Dedifferentiated amniotic fluid mesenchymal stem cell (primary cell): ENCODE data around the gene INHA.

Source experiments
- DNase-seq: peaks from one replicate; pipeline ENCODE4 v3.0.0-alpha.2; 2016; ENCODE audit errors: extremely low spot score

INHA gene

DNA sequence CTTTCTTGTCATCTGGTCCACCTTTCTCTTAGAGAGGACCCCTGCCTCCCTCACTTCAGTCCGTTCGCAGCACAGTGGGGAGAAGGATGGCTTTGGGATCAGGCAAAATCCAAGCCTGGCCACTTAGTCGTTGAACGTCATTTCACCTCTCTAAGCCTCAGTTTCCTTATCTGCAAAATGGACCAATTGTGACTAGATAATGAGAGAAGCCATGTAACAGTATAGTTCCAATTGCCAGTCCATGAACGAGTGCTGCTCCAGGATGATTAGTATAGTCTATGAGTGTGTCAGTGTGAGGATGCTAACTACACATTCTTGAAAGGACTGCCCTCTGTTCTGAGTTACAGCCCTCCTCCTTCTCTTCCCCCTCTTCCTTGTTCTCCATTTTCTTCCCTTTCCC, 1.1 kb downstream of the INHA start:
- DNase-seq, result no peak

DNA sequence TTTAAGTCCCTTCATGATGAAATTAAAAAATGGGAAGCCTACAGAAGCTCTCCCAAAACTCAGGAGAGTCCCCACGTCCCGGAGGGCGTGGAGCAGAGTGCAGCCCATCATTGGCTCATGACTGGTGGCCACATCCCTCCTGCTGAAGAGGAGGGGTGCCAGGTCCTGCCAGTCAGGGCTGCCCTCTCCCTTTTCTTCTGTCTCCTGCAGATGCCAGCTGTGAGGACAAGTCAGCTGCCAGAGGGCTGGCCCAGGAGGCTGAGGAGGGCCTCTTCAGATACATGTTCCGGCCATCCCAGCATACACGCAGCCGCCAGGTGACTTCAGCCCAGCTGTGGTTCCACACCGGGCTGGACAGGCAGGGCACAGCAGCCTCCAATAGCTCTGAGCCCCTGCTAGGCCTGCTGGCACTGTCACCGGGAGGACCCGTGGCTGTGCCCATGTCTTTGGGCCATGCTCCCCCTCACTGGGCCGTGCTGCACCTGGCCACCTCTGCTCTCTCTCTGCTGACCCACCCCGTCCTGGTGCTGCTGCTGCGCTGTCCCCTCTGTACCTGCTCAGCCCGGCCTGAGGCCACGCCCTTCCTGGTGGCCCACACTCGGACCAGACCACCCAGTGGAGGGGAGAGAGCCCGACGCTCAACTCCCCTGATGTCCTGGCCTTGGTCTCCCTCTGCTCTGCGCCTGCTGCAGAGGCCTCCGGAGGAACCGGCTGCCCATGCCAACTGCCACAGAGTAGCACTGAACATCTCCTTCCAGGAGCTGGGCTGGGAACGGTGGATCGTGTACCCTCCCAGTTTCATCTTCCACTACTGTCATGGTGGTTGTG, 2.6 kb downstream of the INHA start:
- DNase-seq, result no peak

DNA sequence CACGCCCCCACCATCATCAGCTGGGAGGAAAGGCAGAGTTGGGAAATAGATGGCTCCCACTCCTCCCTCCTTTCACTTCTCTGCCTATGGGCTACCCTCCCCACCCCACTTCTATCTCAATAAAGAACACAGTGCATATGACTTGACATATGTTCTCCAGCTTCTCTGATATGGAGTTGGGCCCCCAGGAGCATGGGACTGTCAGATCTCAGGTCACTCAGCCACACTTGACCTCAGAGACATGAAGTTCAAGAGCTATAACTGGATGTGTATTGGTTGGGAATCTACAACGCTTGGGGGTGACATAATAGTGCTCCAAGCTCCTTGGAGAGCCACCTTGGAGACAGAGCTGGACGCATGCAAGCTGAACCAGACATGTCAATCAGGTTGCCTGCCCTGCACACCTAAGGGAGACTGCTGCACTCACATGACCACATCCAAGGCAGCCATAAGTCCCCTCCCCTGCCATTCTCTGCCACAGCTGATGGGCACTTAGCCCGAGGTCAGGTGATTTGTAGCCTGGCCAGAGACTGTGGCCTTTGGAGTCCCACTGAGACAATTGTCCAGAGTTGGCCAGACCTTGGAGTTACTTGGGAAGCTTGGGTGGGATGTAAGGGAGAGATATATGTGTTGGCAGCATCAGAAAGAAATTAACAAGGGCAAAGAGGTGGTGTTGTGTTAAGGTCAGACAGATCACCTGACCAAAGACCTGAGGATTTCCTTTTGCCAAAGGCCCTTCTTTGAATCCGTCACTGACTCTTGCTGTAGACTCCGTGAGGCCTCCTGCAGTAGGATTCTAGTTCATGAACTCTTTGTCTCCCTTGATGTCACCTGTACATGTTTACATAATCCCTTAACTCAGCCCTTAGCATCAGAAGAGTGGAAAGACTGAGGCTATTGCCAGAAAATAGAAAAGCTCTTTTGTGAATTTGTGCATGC, 3.7 kb downstream of the INHA start:
- no peak for DNase-seq

DNA sequence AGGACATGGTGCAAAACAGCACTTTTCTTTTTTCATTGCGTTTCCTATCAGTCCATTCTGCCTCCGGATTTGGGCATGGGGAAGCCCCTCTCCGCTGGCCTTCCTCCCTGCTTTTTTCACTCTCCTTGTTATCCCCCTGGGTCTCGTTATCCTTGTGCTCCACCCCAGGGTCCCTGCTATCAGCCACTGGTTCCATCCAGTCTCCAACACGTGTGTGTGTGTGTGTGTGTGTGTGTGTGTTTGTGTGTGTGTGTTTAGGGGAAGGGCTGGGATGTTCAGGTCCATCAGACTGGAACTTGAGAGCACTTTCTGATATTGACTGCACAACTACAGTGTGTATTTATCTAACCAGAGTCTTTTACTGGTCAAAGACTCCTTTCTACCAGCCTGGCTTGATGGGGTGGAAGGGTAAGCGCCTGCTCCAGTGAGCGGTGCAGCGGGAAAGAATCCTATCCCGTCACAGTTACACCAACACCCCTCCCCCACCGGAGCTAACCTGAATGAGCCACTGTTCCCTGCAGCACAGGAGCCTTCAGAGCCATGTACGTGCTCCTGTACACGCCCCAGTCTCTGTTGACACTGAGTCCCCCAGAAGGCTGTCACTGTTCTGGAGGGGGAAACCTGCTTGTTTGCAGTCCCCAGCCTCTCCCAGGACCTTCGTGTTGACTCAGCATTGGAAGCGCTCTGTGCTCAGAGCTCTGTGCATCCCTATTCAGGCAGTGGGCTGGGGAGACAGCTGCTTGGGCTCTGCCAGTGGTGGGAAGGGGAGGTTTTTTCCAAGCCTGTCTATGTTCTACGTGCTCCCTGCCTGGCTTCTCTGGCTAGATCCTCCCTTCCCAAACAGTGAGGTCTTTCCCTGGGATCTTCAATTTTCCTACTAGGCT, 4.6 kb downstream of the INHA start:
- DNase-seq, result no peak

DNA sequence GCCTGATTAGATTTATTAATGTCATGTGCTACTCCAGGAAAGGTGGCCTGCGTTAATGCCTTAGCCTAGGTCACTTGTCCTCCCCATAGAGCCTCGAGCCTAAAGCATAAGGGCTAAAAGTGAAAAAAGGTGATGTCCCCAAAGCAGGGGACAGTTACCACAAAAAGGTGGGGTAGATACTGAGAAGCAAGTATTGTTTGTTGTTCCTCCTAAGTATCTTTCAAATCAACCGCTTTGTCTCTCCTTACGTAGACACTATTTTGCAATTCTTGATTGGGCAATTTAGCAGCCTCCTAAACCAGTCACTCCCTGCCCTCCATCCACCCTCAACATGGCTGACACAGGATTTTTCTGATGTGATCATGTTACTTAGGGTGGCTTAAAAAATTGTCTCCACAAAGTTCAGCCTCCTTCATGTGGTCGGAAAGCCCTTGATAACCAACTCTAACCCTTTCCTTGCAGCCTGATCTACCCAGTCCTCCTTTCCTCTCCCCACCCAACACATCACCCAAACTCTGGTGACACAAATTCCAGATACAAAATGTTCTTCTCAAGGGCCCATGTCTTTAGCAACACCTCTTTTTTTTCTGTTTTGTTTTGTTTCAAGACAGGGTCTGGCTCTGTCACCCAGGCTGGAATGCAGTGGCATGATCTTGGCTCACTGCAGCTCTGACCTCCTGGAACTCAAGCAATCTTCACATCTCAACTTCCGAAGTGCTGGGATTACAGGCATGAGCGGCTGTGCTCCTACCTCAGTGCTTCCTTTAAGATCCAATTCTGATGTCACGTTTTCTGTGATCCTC, 6.9 kb downstream of the INHA start:
- no peak for DNase-seq

DNA sequence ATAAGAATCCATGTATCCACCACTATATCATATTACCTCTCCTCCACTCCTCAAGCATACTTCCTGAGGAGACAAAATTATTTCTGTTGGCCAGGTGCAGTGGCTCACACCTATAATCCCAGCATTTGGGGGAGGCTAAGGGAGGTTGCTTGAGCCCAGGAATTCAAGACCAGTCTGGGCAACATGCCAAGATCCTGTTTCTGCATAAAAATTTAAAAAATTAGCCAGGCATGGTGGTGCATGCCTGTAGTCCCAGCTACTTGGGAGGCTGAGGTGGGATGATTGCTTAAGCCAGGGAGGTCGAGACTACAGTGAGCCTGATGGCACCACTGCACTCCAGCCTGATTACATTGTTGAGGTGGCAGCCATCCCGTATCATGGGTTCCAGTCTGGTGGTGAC, 9.2 kb downstream of the INHA start:
- DNase-seq, result no peak

DNA sequence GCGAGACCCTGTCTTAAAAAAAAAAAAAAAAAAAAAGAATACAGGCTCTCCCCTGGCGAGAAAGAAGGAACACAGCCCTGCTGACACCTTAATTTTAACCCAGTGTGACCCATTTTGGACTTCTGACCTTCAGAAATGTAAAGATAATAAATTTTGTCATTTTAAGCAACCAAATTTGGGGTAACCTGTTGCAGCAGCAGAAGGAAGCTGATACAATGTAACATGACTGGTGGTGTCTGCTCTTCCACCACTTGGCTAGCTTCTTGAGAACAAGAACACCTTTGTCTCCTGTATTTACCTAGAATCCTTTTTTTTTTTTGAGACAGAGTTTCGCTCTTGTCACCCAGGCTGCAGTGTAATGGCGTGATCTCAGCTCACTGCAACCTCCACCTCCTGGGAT, 19.0 kb downstream of the INHA start:
- DNase-seq, result no peak

DNA sequence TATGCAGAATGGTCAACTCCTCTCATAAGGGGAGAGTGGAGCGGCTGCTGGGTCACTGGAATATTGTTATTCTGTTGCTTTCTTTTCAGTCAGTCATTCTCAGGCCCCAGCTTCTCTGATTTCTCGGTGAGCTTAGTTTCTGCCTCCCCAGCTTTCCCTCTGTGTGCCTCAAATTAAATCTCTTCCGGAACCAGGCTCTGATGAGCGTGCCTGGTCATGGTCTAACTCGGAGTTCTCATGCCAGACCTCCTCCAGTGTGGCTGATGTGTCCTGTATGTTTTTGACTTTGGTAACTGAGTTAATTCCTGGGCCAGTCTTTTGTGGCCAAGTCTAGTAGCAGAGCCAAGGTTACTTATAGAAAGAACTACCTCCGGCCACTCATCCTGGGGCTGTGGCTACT, 20.6 kb downstream of the INHA start:
- peak; percentile 48 for DNase-seq

DNA sequence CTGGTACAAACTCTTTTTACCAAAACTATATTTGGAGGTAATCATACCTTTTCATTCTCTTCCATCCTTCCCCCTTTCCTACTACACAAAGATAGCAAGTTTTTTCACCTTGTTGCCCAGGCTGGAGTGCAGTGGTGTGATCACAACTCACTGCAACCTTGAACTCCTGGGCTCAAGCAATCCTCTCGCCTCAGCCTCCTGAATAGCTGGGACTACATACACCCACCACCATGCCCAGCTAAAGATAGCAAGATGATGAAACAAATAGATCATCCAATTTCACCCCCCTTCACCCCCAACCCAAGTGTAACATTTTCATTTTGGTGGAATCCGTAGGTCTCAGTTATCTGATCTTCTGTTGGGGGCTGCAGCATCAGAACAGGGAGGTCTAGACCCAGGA, 21.0 kb downstream of the INHA start:
- no peak for DNase-seq

DNA sequence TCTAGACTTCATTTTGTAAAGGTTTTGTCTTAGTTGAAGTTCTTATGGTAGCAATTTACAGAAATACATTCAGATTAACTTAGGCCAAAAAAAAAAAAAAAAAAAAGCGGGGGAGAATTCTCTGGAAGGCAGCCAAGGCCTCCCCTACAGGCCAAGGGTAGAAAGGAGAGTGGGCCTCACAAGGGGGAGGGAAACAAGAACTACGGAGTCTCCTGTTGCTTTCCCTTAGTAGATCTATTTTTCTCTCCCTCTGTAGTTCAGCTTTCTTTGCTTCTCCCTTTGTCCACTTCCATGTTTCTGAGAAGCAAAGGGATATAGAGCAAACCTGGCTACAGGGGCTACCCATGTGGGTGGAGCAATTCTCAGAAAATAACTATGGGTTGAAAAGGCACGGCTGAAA, 23.1 kb downstream of the INHA start:
- DNase-seq, result no peak

DNA sequence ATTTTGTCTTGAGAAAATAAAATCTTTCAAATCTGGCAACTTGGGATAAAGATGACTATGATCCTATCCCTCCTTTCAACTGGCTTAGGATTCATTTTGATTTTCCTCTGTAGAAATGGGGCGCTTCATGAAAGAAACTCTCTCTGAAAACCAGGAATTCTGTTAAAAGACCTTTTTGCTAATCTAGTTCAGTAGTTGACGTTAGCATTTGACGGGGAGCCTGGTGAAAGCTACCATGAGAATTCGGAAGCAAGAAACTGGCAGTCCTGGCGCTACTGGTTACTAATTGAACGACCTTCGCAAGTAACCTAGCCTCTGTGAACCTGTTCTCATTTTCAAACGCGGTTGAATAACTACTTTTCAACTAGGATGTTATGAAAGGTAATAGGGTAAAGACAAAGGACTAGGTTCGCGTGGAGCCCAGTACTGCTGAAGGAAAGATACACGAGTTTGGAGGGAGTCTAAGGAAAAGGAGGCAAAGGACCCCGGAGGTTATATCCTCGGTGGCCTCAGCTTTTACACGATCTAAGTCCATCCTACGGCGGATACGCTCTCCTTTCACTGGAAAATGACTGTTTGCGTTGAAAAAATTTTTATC, 24.9 kb downstream of the INHA start:
- peak; percentile 18 for DNase-seq

DNA sequence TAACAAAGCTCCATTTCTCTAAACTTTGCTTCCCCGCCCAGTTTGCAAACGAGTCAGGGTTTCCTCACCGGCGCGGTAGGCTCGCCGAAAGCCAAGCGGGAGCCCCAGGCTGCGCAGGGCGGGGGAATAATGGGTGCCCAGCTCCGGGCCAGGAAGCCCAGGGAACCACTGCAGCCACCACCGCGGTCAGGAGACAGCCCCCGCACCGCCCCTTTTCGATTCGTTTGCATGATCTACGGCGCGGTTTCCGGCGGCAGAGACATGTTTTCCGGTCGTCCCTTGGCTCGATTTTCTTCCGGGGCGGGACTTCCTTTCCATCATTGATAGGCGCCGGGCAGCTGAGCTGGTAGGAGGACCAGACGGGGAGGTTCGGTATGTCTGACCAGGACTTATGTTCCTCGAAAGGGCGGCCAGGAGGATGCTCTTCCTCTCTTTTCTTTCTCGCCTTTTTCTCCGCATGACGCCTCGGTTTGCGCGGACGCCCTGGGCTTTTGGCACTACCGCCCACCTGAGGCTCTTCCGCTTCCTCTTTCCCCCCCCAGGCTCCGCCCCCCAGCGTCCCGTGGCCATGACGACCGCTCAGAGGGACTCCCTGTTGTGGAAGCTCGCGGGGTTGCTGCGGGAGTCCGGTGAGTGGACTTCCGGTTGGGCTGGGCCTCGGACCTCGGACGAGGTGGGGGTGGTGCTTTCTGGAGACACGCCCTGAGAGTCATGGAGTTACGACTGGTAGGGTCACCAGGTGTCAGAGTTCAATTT, 25.6 kb downstream of the INHA start, which contains the start of gene STK11IP:
TSS of gene STK11IP (plus strand) at position 306 of the 756 bp plus-strand sequence. CDS start at position 569, 263 bp downstream.
- peak; percentile 96 for DNase-seq

DNA sequence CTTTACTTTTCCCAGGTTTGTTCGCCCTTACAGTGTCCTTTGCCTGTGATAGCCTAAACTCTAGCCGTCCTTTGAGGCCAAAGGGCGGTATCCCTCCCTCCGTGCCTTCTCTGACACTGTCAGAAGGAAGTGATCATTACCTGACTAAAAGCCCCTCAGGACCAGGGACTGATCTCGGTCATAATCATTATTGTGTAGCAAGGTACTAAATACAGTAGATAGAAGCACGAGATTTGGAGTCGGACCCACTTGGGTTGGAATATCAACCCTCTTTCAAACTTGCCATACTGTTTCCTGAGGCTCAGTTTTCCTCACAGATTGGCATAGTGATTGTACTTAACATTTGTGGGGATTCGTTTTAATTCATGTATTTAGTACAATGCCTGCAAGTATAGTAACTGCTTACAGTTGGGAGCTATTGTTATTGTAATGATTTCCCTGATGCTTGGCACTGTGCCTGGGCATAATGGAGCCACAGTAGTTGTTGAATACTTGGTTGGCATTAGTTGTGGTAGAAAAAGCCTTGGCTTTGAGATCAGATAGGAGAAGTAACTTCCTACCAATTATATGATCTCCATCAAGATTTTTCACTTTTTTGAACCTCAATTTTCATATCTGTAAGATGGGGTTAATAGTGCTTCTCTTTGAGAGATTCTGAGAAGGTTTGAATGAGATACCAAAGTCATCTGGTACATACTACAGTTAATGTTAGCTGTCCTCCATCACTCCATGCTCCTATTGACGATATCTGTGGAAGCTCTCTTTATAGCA, 26.4 kb downstream of the INHA start:
- no peak for DNase-seq

DNA sequence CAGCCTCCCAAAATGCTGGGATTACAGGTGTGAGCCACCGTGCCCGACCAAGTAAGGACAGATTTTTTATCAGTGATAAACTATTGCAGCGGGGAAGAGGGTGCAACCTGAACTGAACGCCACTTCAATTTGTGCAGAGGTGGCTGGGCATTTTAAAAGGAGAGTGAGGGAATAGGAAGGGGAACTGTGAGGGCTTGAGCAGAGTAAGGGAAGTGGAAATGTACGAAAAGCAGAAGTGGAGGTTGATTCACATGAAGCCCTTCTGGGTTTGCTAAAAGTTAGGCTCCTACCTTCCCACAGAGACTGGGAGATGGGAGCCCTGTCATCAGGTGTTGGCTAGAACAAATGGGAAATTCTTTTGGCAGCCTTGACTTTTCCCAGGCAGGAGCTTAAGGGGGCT, 31.7 kb downstream of the INHA start:
- no peak for DNase-seq

DNA sequence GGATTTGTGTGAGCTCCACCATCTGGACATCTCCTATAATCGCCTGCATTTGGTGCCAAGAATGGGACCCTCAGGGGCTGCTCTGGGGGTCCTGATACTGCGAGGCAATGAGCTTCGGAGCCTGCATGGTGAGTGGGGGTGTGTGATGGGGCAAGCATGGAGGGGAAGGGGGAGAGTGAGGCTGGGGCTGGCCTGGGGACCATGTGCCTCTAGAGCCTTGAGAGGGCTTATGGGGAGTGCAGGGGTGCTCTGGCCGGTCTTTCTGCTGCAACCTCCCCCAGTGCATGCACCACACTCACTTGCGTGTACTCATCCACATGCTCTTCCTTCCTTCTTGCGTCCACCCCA, 33.5 kb downstream of the INHA start:
- no peak for DNase-seq

DNA sequence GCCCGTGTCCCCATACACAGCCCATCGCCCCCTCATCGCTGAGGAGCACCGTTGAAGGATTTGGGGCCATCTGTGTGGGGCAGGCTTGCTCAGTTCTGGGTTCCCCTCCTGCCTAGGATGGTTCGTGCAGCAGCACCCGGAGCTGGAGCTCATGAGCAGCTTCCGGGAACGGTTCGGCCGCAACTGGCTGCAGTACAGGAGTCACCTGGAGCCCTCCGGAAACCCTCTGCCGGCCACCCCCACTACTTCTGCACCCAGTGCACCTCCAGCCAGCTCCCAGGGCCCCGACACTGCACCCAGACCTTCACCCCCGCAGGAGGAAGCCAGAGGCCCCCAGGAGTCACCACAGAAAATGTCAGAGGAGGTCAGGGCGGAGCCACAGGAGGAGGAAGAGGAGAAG, 35.8 kb downstream of the INHA start:
- no peak for DNase-seq

DNA sequence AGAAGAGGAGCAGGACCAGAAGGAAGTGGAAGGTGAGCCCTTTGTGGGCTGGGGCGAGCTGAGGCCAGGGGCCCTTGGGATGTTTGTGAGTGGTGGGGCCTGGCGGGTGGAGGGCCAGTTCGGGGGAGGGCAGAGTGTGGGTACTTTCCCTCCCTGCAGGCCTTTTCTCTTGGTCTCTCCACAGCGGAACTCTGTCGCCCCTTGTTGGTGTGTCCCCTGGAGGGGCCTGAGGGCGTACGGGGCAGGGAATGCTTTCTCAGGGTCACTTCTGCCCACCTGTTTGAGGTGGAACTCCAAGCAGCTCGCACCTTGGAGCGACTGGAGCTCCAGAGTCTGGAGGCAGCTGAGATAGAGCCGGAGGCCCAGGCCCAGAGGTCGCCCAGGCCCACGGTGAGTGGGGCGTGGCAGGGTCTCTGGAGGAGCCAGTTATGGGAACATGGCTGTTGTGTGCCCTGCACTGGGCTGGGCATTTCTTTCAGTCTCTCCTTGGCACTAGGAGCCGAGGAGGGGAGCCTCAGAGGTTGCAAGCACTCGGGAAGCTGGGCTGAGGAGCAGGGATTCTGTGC, 36.4 kb downstream of the INHA start:
- no peak for DNase-seq

DNA sequence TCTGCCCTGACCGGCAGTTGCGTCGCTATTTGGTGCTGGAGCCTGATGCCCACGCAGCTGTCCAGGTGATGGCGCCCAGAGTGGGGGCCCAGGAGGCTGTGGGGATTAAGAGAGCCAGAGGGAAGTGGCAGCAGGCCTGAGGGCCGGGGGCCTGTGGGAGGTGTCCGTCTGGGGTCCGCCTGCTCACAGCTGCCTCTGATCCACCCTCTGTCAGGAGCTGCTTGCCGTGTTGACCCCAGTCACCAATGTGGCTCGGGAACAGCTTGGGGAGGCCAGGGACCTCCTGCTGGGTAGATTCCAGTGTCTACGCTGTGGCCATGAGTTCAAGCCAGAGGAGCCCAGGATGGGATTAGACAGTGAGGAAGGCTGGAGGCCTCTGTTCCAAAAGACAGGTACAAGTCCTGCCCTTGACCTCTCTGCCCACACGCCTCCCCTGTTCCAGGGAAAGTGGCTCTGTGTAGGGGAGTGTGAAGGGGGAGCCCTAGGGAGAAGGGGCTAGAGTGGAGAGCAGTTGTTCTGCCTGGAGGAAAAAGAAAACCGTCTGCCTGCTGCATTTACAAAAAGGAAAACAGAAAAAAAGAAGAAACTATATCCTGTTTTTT, 37.1 kb downstream of the INHA start:
- DNase-seq, result no peak
